Ecto neural progenitor cell (in vitro differentiated cells): ENCODE measurements around the gene MYH4.

Experiments
- DNase-seq: peaks from one replicate; pipeline ENCODE4 v3.0.0-alpha.2; 2018; ENCODE audit warnings: low spot score

The MYH4 gene

DNA sequence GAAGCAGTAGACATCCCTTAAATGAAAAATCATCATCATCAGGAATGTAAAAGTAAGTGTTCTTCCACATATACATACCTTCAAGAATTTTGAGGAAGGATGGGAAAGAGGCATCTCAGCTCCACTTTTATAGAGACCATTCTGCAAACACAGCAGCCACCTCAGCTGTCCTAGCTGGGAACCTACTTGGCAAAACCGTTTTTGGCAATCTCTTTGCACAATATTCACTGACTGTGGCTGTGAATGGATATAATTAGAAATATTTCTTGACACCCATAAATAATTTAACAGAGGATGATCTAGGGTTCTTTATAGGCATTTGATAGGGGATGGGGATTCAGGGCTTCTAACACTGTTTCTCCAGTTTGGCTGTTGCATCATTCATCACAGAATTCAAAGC is at the start of gene MYH4:
MYH4 (minus strand) TSS at position 101 of the 400 bp plus-strand sequence. CDS start 2,814 bp downstream, outside the sequence.
- no peak for DNase-seq

DNA sequence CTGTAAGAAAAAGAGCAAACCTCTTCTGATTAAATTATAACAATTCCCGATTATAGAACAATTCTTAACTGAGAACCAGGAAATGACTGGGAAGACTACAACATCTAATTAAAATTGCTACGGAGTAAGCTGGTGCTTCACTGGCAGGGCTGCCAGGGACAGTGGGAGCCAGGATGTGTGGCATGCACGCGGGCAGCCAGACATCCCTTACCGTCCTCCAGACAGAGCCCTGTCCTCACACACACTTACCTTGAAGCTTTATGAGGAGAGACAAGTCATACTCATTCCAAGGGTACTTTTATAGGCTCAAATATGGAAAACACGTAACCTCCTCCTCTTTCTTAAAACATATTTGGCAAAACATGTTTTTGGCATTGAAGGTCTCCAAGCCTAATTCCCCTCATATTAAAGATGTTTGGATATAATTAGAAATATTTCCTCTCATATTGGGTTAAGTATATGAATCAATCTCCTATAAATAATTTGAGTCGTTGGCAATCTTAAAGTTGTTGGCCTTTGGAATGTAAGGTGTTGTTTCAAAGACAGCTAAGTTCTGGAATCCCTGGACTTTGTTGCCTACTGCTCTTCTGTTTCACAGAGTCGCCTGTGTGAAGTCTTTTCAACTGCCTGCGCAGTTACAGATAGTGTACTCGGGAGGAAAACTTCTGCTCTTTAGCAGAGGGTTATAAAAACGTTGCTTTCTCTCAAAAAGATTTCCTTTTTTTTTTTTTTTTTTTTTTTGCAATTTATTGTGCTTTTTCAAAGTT is 49.1 kb upstream of the MYH4 start, which contains the start of gene MYH1:
MYH1 (minus strand) TSS at position 272 of the 767 bp plus-strand sequence. CDS start 1,900 bp downstream, outside the sequence.
- no peak for DNase-seq

DNA sequence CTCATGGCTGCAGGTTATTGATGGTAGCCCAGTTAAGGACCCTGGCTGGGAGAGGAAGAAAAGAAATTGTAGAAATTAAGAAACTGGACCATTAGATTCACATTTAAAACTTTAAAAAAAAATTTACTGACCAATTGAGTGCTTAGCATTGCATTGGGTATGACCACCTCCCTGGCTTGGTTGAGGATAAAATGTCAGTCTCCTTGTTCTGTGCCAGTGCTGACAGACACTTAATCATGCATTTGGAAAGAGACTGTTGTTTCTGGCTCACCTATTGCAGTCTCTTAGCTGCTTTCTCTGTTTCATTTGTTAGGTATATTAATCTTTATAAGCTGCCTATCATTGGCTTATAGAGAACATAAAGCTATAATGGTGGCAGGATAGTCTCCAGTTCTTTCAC is 47.3 kb upstream of the MYH4 start:
- DNase-seq, result no peak

DNA sequence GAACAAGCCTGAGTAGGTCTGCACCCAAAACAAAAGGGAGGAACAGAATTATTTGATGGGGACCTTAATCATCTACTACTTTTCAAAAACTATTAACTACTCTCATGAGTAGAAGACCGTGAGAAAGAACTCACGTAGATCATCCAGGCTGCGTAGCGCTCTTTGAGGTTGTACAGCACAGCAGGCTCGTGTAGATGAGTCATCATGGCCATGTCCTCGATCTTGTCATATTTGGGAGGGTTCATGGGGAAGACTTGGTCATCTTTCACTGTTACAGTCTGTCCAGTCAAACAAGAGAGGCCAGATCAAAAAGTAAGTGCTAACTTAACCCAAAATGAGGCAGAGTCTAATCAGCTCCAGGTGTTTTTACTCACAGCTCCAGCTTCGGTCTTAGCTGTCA is 46.7 kb upstream of the MYH4 start:
- DNase-seq, result no peak

DNA sequence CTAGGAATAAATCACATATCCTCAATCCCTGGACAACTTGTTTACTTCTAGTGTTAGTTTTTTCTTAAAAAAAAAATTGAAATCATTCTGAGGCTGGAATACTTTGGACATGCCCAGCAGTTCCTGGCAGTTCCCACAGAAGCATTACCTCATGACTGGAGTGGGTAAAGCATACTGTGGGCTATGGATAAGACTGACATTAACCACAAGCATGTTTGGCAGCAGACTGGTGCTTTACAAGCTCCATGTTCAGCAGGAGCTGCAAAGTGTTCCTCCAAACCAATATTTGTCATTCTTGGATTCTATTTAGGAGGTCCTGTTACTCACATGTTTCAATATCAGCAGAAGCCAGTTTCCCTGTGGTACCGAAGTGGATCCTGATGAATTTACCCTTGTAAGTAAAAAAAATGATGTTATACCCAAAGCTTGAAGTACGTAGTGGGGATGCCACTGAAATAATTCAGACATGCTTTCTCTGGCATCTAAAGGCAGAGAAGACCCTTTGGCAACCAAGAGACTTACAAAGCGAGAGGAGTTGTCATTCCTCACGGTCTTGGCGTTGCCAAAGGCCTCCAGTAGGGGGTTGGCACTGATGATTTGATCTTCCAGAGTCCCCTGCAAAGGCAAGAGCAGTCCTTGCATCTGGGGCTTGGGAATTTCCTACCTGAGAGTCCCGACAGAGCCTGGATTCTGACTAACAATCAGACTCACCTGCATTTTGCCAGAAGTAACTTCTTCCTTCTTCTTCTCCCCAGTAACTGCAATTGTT is 44.1 kb upstream of the MYH4 start:
- DNase-seq, result no peak

DNA sequence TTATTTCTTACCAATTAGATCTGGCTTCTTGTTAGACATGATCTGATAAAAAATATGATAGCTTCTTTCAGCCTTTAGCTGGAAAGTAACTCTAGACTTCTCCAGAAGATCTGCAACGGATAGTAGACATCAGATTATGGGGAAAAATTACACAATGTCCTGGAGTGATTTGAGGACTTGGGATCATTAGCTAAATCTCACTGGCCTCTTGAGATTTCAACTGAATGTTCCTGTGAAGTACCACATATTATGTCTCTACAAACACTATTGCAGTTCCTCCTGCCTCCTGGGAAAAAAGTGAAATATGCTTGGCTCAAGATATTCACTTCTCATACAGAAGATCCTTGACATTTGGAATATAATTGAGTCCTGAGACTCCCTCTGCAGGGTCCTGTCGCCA is 43.5 kb upstream of the MYH4 start:
- no peak for DNase-seq

DNA sequence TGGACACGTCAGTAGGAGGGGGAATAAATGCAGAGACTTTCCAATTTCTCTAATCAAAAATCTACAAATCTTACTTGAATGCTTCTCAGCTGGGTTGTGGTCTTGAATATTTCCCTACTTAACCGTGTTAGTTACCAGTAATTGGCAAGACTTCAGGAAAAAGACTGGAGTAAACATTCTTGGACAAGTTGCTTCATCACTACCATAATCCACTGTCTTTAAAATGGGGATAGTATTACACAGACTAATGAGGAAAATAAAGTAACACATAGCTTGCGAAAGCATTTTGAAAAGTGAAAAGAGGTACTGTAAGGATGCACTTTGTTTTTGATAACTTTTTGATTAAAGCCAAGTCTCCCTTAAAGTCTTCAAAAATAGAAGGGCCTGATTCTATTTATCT is 30.6 kb upstream of the MYH4 start:
- no peak for DNase-seq

DNA sequence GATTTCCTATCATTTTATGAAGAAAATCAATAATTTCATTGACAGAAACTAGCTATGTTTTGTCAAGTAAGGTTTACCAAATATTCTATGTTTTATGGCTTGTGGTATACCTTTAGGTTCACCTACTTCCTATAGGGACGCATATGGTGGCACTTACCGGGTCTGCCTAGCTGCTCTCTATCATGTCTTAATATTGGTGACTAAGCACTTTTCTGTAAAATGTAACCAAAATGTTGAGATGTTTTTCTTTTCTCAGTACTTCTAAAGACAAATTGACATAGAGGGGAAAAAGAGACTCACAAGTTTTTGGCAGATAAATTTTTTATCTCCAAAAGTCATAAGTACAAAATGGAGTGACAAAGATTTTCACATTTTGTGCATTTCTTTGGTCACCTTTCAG is 22.6 kb upstream of the MYH4 start:
- no peak for DNase-seq

DNA sequence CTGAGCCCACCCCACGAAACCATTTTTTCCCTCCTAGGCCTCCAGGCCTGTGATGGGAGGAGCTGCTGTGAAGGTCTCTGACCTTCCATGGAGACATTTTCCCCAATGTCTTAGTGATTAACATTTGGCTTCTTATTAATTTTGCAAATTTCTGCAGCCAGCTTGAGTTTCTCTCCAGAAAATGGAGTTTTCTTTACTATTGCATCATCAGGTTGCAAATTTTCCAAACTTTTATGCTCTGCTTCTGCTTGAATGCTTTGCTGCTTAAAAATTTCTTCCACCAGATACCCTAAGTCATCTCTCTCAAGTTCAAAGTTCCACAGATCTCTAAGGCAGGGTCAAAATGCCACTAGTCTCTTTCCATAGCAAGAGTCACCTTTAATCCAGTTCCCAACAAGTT is 12.9 kb upstream of the MYH4 start:
- DNase-seq, result no peak

DNA sequence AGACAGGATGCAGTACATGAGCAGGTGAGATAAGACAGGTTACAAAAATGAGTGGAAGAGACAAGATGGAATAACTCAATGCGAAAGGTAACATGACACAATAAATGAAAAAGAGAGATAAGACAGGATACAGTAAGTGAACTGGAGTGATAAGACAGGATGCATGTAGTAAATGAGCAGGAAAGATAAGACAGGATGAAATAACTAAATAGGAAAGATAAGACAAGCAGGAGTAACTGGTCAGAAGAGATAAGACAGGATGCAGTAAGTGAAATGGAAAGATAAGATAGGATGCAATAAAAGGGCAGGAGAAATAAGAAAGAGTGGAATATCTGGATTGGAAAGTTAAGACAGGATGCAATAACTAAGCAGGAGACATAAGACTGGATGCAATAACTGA is 8.3 kb upstream of the MYH4 start:
- no peak for DNase-seq

DNA sequence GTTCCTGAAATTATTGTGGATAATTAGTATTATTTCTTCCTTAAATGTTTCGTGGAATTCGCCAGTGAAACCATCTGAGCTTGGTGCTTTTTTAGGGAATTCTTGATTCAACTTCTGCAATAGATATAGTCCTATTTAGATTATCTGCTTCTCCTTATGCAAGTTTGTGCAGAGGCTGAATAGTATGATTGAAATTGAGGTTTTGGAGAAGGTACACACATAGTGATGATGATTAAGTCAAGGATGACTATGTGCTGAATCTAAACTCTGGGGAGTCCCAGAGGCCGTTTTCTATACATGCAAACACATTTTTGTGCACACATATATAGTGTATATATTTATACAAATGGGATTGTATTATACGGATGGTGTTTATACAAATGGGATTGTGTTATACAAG is 5.2 kb upstream of the MYH4 start:
- no peak for DNase-seq

DNA sequence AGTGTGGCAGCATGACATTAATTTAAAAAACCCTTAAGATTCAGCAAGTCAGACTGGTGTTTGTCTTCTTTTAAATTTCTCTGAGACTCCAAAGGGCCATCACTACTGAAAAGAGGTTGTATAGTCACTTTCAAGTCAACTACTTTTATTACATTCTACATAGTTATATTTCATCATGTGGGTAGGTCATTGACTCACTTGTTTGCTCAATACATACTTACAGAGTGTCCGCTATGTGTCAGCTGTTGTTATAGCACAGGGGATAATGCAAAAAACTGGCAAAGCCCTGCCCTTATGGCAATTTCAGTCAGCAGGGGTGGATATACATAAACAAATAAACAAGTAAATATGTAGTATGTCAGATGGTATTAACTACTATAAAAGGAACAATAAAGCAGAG is 2.5 kb upstream of the MYH4 start:
- no peak for DNase-seq

DNA sequence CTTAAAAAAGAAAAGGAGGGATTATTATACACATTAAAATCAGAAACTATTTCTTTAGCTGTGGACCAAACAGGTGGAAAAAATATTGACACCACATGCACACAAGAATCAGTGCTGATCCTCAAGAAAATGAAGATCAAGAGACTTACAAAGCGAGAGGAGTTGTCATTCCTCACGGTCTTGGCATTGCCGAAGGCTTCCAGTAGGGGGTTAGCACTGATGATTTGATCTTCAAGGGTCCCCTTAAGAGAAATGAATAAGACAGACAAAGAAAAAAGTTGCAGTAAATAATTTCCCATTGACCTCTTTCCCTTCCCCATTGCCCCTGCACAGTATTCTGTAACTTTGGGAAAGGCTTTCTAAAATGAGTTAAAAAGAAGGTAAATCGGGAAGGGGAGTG is 6.0 kb downstream of the MYH4 start:
- DNase-seq, result no peak

DNA sequence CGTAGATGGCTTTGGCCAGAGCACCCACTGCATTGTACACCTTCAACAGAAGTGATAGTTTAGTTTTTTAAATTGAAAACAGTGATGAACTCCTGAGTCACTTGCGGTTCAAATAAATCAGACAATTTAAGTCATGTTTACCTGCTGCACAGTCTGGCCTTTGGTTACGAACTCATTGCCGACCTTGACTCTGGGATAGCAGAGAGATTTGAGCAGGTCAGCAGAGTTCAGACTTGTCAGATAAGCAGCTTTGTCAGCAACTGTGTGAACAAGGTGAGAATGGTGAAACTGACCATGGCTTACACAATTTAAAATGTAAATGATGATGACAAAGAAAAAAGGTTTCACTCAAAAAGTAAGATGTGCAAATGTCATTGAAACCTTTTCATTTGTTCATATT is 9.3 kb downstream of the MYH4 start:
- DNase-seq, result no peak

DNA sequence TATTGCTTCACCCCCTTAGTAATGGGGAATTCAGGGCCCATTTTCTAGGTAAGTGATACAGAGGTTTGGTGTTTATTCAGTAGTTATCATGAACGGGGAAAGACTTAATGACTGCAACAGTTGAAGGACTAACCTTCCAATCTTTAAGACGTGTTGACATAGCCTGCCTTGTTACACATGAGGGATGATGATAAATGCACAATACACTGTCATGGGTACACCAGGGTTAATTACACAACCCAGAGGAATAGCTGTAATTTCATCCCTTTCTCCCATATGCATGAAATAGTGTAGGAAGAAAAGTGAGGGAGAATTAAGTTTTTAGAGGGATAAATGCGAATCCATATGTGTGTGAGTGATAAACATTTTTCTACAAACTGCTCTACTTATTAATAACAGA is 10.7 kb downstream of the MYH4 start:
- no peak for DNase-seq

DNA sequence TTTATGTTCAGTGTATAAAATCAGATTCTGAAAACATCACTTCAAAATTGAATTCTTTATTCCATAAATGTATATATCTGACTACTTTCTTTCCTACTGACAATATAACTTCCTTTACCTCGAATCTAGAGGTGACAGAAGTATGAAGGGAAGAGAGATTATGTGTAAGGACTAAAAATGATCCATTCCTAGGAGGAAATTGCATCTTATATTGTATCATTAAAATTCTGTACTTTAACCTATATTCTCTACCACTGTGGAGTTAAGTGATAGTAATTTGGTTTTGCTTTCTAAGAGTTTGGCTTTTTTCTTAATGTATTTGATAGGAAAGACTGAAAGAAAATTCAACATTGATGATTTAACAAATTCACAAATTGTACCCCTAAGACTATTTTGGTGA is 11.4 kb downstream of the MYH4 start:
- DNase-seq, result no peak

DNA sequence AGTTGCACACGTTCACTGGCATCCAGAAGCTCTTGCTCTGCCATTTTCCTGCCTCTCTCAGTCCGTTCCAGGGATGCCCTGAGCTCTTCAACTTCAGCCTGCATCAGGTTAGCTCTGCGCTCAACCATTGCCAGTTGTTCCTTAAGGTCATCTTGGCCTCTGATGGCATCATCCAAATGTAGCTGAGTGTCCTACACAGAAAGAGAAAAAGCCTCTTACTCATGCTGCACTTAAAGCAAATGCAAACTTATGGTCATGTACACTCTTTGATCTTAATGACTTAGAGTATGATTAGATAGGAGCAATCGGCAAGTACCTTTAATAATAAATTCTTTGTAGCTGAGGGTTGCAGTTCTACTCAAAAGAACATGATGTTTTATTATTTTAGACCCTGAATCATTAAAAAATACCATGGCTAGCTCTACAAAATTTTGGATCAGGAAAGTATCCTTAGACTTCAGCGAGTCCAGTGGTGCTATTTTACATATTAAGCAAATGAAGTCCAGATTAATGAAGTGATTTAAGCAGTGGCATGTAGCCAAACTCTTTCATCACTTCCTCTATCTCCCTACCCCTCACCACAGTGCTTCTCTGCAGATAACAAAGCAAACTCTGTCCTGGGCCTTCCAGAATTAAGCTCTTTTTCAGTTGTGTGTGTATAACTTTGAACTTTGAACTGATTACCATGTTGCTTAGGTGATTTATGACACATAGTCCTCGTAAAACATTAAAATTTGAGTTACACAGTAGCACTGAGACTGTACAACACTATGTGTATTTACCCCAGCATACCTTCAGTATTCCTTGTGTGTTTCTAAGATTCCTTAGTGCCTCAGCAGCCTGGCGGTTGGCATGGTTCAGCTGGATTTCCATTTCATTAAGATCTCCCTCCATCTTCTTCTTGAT is 22.1 kb downstream of the MYH4 start:
- DNase-seq, result no peak

DNA sequence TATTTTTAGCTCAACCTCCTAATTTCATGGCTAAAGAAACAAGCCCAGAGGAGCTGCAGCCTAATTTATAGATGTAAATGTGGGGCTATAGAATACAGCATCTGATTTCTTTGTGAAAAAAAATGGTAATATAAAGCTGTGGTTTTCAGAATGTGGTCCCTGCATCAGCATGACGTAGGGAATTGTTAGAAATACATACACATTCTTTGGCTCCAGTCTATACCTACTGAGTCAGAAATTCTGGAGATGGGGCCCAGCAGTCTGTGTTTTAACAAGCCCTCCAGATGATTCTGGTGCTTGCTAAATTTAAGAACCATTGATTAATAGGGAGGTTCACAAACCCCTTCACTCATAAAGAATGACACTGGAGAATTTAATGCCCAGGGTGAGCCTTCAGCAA is 29.5 kb downstream of the MYH4 start:
- no peak for DNase-seq

DNA sequence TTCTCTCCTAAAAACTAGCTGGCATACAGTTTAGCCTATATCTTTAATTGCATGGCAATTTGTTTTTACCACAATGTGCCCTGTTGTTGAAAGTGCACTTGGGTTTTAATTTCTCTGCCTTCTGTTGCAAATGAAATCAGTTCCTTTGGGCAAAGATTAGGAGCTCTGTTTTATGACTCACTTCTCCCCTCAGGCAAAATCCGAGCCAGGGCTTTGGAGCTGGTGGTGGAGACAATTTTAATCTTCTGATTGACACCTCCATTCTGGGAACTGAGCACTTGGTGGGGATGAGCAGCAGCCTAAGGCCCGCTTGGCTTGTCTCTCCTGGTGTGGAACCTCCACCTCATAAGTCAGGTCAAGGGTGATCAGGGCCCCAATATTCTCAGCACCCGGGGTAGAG is 34.3 kb downstream of the MYH4 start:
- DNase-seq, result no peak

DNA sequence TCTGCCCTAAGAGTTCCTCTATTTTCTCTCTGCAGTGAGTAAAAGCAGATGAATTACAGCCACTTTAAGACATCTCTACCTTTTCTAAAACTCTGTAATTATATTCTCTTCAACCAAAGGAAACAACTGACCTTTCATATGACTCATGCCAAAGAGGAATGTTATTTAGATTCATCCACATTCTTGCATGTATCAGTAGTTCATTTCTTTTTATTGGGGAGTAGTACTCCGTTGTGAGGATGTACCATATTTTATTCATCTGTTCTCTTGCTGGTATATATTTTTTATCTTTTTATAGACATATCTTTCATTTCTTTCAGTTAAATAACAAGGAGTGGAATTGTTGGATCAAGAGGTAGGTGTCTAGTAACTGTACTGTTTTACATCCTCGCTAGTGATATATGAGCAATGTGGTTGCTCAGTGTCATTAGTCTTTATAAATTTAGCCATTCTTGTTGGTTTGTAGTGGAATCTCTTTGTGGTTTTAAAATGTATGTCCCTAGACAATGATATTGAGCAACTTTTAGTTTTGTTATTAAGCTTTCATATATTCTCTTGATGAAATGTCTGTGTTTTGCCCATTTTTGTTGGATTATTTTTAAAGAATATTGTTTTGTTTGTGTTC is 39.8 kb downstream of the MYH4 start:
- no peak for DNase-seq

DNA sequence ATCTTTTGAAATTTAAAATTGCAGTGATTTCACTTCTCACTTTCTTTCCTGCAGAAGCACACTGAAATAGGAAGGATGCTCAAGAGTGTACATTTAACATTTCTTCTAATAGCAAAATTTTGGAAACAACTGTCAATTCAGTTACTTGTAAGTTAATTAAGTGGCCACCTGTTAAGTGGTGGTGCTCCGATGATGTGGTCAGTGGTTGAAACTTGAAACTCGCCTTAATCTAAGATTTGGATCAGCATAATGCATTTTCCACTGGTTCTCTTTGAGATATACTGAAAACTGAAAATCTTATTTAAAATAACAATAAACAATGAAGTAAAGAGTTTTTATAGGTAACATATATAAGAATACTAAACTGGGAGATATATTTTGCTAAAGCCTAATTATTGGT is 40.6 kb downstream of the MYH4 start:
- DNase-seq, result no peak

DNA sequence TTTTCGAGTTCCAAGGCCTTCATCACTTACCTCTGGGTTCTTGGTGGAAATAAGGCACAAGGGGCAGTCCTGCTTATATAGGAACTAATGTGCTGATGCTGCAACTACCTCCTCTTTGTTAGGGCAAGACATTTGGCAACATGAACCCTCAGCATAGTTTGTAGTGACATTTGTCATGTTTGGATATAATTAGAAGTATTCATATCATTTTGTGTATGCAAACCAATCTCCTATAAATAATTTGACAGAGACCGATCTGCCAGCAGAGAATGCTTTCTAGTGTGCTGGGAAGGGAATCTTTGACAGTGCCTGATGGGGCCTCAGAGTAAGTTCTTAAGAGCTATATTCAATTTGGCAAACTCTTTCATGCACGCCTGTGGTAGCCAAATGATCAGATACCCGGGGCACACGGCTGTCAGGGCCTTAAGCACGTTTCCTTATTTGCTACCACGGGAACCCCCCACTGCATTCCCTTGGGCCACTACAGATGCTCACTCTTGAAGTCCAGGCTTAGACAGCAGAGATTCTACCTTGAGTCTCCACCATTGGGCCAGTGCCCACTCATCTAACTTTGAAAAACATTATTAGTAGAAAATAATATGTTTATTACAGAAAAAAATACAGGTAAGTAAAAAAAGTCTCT is 47.3 kb downstream of the MYH4 start, which contains the start of gene MYH8:
MYH8 (minus strand) TSS at position 51 of the 643 bp plus-strand sequence. CDS start 1,723 bp downstream, outside the sequence.
- no peak for DNase-seq
